Activated CD4-positive, alpha-beta T cell treated with anti-CD3 and anti-CD28 coated beads, Interleukin-2, Interleukin-4, amounts not matched to agents 100 ng/mL and 50 ng/mL, durations not matched to agents 16 hours and 8 hours (primary cell): ENCODE results near the gene CD55.
"Not testable (repeated sequence)": the region's sequence is repeated elsewhere in the genome, so short reads cannot be mapped to it uniquely, and the experiment has no call there.

Source experiments
- DNase-seq: peaks from one replicate; pipeline ENCODE4 v3.0.0-alpha.2; 2020; ENCODE audit warnings: low spot score

The CD55 gene

GRCh38 chr1:207306023-207306422, 15.5 kb upstream of the CD55 start:
- no peak for DNase-seq

DNA sequence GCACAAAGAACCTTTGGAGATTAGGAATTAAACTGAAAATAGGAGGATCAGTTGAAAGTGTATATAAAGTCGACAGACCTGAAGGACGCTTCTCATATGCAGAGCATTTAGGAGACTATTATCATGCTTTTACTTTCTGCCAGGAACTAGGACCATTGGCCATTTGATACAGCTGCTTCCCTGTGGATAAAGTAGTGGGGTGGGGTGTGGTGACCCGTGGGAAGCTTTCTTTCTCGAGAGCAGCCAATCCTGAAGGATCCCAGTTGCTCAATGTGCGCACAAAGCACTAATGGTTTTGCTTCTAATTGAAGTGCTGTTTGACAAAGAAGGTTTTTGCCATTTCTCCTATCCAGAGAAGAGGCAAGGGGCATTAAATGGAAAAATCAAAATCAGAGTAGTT, 14.9 kb upstream of the CD55 start:
- DNase-seq = no peak

GRCh38 chr1:207308451-207309190, 12.9 kb upstream of the CD55 start:
- DNase-seq = no peak

DNA sequence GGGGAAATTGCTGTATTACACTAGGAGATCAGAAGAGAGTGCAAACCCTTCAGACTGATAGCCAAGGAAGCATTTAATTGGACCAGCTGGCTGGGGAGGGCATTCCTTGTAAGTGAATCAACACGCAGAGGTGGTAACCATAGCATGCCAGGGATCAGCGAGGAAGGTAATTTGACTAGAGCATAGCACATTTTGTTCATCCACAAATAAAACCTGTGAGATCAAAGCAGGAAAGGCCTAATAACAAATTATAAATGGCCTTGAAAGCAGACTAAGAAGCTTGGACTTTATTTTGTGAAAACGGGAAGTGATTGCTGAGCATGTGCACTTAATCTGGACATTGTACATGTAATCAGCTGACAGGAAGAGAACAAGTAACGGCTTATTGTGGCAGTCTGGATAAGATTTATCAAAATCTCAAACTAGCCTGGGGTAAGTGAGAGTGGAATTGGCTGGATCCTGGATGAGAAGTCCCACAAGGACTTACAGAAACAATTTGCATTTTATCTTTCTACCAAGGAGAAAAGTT, 11.7 kb upstream of the CD55 start:
- DNase-seq = no peak

- no peak for DNase-seq
These were observed 9.4 kb upstream of the CD55 start for GRCh38 chr1:207311888-207312603.

DNA sequence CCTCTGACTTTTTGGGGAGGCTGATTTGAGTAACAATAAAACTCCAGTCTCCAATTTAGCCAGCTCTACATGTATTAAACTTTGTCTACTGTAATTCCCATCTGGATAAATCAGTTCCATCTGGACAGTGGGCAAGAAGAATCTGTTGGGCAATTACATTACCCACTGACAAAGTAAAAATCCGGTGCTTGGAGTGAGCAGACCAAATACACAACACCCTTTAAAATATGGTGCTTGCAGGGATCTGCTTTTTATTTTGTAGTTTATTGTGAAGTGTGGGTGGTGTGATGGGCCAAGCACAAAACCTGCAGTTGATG, 8.9 kb upstream of the CD55 start:
- DNase-seq = no peak

GRCh38 chr1:207313131-207313530, 8.3 kb upstream of the CD55 start:
- DNase-seq = no peak

DNA sequence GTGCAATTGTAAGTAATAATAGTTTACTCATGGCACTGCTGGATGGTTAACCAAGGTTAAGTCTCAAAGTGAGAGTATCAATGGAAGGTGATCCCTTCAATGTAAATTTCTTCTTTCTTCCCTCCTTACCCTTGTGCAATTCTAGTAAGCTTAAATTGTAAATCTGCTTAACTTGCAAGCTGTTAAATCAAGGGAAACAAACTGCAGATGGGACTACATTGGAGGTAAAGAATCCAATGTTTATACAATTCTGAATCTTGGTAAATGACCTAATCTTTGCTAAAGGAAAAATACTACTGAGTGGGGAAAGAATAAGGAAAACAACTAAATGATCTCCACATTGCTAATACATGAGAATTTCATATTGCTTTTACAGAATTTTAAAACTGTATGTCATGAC, 6.7 kb upstream of the CD55 start:
- no peak for DNase-seq

DNA sequence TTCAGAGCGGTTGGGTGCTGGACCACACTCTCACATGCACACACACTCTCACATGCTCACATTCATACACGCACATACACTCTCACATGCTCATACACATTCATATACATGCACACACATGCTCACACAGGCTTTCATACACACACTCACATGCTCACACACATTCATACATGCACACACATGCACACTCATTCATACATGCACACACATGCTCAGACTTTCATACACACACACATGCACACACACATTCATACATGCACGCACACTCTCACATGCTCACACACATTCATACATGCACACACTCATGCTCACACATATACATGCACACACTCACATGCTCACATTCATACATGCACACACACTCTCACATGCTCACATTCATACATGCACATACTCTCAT, 6.0 kb upstream of the CD55 start:
- no peak for DNase-seq

GRCh38 chr1:207316141-207316540, 5.3 kb upstream of the CD55 start:
- no peak for DNase-seq

DNA sequence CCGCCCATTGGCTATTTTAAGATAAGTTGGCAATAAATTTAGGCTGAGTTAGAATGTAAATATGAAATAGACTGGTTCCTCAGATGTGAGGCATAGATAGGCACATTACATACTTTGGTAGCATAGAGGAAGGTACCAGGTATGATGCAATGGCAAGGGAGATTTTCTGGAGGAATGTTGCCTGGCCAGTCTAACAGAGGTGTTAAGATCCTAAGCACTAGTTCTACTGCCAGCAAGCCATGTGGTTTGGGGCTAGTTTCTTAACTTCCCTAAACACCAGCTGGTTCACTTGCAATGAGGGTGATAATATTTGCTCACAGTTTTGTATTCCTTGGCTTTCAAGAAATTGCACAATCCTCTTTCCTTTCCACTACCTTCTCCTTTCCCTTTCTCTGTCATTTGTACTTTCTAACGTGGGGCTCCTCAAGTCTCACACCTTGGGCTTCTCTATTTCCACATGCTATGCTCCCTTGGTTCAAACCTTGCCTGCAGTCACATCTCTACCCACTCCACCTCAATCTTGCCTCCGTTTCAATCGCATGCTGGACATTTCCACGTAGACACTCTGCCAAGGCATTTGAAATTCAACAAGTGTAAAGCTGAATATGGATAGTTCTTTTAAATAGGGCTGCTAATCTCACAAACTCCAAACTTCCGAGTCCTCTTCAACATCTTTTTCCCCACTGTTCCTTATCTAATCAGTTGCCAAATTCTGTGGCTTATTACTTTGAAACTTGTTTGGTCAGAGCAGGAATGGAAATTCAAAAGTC, 4.7 kb upstream of the CD55 start:
- no peak for DNase-seq

DNA sequence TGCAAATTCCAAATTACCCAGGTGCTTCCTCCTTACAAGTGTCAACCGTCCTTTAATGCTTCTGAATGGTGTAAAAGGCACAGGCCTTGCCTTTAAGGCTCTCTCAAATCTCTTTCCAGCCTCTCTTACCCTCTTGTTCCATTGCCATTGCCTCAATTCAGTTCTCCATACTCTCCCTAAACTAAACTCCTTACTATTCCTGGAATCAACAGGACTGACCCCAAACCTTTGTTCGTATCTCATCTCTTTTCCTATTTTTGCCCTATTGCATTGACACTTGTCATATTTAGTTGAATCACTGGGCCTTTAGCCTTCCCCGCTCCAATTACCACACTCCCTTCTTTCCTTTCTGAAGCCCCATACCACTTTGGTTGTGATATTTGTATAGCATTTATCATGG, 3.9 kb upstream of the CD55 start:
- DNase-seq = no peak

DNA sequence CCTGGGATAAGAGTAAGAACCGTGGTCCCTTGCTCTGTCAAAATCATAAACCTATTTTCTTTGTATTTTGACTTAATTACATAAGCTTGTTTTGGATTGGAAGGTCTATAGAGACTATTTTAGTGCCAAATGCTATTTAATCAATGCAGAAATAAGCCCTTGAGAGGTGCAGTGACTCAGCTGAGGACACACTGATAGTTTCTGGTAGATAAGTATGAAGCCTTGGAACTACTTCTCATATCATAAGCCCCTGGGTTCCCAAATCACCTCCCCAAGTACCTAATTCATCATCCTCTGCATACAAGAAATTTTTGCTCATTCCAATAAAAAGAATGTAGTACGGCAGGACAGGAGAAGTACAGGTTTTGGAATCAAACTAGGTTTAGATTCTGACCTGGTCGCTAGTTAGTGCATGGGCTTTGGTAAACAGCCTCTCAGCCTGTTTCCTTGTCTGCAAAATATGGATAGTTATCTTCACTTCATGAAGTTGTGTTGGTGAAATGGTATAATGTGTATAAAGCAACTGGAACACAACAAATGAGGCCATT, 3.3 kb upstream of the CD55 start:
- DNase-seq = no peak

DNA sequence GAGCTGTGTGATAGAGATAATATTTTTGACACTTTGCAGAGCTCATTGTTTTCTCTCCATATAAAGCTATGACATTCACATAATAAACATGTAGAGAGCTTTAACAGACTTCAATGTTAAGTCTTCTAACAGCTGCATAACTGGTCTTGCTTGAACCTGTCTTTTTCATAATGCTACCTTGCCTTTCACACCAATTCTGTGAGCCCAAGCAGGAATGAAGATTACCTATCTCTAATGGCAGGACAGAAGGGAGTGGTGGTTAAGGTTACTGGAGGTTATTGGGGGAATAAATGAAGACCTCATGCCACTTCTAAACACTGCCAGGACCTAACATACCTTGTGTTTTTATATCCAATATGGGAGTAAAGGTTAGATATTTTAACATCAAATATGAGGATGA, 2.3 kb upstream of the CD55 start:
- no peak for DNase-seq

- not testable (repeated sequence) for DNase-seq
These were observed 1.4 kb upstream of the CD55 start for GRCh38 chr1:207320105-207320504.

DNA sequence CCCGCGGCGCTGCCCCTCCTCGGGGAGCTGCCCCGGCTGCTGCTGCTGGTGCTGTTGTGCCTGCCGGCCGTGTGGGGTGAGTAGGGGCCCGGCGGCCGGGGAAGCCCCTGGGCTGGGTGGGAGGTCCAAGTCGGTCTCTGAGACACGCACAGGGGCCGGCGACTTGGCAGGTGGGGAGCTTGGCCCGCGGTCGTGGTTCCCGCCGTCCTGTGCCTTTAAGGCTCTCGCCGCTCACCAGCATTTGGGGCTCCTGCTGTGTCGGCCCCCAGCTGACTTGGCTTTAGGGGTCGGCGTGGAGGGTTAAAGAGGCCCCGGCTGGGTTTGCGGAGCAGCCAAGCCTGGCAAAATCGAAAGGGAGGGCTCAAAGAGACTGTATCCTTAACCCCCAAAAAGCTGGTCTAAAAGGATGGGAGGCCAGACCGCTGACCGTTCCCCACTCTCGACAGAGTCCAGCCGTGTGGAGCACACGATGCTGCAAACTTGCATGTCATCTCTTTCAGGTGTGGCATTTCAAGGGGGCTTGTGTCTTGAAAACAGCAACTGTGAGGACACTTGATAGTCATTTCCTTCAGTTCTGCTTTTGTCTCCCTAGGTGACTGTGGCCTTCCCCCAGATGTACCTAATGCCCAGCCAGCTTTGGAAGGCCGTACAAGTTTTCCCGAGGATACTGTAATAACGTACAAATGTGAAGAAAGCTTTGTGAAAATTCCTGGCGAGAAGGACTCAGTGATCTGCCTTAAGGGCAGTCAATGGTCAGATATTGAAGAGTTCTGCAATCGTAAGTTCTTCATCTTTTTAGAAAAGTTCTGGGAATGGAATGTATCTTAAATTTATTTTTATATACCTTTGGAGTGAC, 540 bp downstream of the CD55 start:
- peak; percentile 10 for DNase-seq

- DNase-seq = no peak
These were observed 2.1 kb downstream of the CD55 start for GRCh38 chr1:207323425-207324225.

DNA sequence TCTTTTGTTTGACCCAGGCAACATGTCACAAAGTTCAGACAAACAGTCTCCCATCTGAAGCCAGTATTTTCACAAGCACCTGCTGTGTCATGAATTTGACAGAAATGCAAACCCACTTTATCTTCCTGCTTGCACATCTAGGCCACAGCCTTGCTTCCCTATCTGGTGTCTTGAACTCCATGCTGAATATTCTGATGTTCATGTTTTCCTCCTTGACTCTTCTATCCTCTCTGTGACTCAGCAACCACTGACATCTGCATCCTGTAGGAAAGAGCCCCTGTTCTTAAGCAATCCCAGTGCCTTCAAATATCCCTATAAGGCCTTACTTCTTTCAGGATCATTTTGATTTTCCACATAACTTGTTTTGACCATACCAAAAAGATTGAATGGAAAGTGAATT, 6.5 kb downstream of the CD55 start:
- DNase-seq = no peak

- no peak for DNase-seq
These were observed 7.5 kb downstream of the CD55 start for GRCh38 chr1:207328908-207329440.

DNA sequence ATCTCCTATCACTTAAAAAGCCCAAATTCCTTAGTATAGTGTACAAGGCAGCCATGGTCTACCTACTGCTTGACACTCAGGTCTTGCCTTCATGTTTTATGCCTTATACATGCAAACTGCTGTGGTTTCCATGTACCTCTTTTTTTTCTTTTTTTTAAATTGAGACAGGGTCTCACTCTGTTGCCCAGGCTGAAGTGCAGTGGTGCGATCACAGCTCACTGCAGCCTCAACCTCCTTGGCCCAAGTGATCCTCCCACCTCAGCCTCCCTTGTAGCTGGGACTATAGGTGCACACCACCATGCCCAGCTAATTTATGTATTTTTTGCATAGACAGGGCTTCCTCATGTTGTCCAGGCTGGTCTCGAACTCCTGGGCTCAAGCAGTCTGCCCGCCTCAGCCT, 8.0 kb downstream of the CD55 start:
- no peak for DNase-seq
